HUDEP-2 (cell line): ENCODE data around the gene IQSEC1.

Experiments used
- DNase-seq, 76 experiments: peaks; one replicate each; lab custom pipeline; 2025; ENCODE audit not compliant: unreplicated experiment in 76 of 76; lab: John Stamatoyannopoulos, UW

Gene IQSEC1

DNA sequence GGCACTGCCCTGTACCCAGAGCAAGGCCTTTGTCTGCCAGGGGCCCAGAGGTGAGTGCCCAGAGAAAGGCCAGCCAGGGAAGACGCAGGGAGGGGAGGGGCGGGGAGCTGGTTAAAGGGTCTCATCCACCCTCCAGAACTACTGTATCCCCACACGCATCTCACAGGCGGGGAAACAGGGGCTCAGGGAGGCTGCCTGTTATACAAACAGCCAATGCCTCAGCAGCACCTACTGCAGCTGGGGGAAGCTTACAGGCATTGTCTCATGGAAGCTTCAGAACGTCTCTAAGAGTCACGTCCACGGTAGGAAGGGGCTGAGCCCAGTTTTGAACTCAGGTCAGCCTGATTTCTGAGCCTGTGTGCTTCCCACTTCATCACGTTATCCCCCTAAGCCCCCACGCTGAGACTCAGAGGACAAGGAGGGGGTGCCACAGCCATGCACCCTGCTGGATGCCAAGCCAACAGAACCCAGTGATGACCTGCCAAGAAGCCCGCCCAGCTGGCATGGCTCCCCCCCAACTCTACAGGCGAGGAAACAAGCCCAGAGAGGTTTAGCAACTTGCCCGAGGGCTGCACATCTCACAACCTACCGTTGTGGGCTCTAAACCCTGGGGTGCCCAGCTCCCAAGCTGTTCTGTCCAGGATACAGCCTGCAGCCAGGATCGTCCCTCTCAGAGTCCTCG lies 54.5 kb downstream of the IQSEC1 start:
- DNase-seq = peak in 2 of 76 experiments; percentile 54 to 68

DNA sequence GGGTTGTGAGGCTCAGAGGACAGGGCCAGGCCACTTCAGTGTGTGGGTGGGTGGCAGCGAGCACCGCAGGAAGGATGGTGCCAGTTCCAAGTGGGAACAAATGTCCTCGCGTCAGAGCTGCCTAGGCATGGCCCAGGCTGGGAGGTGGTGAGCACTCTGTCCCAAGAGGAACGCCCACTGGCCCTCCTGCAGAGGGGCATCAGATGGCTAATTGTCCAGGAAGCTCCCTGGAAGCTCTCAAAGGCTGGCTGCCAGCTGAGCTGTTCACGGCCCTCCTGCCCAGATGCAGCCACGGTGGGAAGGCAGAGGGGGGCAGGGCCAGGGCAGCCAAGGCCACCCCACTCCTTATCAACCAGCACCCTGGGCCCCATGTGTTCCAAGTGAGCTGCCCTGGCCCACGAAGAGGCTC lies 55.2 kb downstream of the IQSEC1 start:
- DNase-seq = peak in 68 of 76 experiments; percentile 12 to 83 (median 64)

DNA sequence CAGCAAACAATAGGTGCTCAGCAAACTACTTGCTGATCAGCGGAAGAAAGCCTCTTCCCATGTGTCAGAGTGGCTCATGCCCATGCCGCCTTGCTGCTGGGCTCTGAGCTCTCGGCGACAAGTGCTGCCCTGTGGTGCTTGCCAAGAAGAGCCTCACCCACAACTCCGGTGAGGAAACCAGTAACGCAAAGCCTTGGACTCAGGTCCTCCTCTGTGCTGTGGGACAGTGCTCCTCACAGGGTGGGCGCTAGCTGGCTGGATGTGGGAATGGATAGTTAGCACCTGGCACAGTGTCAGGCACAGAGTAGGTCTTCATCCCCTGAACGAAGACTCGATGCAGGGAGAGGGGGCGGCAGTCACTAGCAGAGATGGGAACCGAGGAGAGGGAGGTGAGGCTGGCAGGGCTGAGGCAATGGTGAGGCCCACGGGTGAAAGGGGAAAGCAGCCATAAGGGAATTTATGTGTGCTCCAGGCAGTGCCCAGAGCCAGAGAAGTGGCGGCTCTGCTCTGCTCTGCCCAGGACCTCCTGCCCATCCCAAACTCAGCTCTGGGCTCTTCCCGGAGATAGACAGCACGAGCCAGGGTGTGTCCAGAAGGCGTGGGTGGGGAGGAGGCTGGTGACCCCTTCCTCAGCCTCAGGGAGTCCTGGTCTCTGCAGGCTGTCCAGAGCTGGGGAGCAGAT lies 55.7 kb downstream of the IQSEC1 start:
- peak in 10 of 76 experiments; percentile 13 to 53 (median 28) for DNase-seq

DNA sequence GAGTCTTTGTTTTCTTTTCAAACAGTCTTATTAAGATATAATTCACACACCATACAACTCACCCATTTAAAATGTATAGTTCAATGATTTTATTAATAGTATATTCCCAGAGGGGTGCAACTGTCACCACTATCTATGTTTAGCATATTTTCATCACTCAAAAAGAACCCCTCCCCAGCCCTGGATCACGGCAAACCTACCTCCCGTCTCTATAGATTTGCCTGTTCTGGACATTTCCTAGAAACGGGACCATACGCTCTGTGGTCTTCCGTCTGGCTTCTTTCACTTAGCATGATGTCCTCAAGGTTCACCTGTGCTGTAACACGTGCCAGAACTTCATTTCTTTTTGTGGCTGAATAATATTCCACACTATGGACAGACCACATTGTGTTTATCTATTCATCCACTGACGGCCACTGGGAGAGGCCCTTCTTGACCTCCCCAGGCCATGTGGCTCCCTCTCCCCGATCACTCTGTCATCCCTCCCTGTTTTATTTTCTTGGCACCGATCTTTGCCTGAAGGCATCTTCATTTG lies 56.4 kb downstream of the IQSEC1 start:
- DNase-seq = peak in 21 of 76 experiments; percentile 6 to 63 (median 31)

DNA sequence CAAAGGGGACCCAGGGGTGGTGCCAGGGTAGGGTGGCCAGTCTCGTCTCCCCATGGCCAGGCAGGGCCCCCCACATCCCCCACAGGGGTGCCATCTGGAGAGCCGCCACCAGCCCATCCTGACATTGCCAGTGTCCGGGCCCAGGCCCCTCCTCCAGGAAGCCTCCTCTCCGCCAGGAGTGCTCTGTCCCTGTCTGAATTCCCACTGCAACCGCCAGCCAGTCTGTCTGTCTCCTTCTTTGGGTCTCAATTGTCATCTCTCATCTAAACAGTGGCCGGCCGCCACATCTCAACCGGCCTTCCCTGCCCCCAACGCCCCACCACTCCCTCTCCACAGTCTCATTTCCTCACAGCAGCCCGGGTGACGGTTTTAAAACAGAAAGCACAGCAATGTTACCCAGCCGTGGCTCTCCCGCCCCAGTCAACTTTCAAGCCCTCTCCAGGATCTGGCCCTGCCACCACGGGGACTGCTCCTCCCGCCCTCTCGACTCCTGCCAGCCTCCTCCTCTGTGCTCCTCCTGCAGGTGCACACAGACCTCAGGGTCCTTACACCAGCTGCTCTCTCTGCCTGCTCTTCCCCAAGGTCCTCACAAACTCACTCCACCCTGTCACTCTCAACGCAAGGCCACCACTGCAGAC lies 57.0 kb downstream of the IQSEC1 start:
- peak in 60 of 76 experiments; percentile 10 to 75 (median 48) for DNase-seq

DNA sequence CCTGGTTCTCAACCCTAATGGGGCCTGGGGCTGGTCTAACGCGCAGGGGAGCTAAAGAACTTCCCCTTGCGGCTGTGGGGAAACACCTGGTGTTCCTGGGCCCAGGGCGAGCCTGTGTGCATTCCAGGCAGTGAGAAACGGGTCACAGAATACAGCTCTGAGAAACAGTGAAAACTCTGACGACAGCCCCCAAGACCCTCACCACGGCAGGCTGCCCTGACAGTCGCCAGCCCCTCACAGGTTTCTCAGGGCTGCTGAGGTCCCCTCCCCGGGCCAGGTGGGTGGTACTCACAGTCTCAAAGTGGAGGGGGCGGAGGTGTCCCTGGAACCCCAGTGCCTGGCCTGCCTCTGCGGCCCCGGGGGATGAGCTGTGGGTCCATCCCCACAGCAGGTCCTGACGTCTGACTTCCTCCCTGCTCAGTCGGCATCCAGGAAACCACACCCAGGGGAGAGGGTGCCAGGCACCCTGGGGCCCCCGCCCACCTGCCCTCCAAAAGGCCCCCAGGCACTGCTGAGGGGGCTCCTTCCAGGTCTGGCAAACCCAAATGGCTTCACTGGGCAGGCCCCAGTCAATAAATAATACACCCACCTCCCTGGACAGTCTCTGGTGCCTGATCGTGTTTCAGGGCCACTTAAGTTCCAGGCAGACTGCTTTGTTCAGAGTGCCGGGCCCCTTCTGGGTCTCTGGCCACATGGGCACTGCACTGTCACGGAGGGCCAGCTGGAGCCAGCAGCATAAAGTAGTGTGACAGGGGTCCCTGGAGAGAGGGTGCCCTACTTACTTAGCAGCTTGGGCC lies 57.7 kb downstream of the IQSEC1 start:
- peak in 20 of 76 experiments; percentile 16 to 69 (median 44) for DNase-seq

DNA sequence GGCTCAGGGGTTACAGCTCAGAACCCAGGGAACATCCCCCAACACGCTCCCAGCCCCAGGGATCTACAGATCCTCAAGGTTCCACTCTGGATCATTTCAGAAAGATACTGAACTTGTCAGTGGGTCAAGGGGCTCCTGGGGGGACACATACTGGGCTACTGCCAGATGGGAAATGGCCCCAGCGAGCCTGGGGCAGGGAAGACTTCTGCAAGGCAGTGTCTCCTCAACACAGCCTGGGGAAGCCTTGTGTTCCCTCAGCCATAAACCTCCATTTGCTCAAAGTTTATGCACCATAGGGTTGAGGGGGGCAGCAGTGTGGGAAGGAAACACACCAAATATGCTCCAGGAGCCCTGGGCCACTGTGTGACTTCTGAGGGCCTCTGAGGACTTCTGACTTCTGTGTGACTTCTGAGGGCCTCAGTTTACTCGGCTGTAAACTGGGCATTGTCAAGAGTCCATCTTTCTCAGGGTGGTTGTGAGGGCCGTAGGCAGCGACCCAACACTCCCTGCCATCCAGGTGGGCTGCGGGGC lies 58.4 kb downstream of the IQSEC1 start:
- peak in 4 of 76 experiments; percentile 40 to 59 (median 47) for DNase-seq

DNA sequence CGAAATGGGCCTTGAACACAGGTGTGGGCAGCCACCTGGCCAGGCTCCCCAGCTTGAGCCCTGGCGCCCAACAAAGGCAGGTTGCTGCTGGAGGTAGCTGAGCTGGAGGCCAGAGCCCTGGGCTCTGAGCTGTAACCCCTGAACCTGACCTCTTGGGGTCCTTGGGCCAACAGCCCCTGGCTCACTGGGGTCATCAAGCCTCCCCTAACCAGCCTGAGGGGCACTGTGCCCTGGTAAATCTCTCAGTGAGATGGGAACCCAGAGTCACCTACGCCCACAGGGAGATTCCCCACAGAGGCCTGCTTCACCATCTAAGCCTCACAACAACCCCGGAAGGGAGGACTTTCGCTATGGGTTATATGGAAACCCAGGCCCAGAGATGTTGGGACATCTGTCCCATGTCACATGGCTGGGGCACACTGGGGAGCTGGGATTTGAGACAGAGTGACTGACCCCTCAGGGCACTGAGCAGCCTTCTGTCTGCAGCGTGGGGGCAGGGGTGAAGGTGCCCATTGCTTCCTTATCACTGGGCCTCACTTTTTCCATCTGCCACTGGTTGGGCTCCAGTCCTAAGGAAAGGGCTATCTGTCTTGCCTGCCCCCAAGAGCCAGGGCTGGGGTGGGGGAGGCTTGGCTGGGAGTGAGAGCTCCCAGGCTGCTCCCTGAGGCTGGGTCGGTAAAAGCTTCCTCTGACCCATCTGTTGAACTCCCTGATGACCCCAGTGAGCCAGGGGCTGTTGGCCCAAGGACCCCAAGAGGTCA lies 59.1 kb downstream of the IQSEC1 start:
- DNase-seq = peak in 51 of 76 experiments; percentile 13 to 78 (median 42)

DNA sequence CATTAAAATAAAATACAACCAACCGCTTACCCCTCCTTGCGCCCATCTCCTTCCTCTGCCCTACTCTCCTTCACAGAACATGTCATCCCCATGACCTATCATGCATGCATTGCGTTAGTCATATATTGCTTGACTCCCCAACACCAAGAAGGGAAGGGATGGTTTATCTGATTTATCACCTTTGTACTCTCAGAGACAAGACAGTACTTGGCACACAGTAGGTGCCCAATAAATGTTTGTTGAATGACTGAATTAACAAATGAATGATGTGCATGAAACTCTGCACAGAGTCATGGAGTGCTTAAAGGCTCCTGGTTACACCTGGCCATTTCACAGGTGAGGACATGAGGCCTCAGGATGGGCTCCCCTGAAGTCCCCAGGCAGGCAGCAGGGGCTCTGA lies 59.7 kb downstream of the IQSEC1 start:
- peak in 1 of 76 experiments; percentile 28 for DNase-seq

DNA sequence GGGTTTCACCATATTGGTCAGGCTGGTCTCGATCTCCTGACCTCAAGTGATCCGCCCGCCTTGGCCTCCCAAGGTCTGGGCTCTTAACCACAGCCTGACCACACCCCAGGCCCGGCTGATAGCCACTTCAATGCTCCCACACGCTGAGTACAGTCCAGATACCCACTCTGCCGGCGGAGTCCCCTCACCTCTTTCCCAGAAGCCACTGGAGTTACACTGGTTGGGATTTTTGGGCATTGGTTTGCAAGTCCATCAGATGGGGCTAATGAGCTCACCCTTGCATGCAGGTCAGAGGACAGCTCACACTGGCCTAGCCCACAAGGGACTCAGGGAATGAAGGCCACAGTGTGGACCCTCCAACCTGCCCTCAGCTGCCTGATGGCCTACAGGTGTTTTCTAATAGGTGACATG lies 60.1 kb downstream of the IQSEC1 start:
- DNase-seq = peak in 39 of 76 experiments; percentile 12 to 70 (median 37)

DNA sequence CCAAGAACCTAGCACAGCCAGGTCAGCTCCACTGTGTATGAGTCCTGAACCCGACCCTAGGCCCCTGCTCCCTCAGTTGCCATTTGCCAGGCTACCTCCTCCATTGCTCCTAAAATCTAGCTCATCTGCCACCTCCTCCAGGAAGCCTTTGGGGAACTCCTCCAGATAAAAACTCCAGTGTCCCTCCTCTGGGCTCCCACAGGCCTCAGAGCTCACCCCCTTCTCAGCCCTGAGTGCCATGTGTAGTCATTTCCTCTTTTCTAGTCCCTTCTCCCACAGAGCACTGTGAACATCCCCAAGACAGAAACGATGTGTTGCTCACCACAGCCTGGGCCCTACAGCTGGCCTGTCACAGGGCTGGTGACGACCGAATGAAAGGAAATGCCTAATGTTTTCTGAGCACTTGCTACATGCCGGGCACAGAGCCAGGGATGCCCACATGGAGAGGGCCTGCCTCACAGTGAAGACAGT lies 61.0 kb downstream of the IQSEC1 start:
- DNase-seq = peak in 57 of 76 experiments; percentile 9 to 69 (median 48)

DNA sequence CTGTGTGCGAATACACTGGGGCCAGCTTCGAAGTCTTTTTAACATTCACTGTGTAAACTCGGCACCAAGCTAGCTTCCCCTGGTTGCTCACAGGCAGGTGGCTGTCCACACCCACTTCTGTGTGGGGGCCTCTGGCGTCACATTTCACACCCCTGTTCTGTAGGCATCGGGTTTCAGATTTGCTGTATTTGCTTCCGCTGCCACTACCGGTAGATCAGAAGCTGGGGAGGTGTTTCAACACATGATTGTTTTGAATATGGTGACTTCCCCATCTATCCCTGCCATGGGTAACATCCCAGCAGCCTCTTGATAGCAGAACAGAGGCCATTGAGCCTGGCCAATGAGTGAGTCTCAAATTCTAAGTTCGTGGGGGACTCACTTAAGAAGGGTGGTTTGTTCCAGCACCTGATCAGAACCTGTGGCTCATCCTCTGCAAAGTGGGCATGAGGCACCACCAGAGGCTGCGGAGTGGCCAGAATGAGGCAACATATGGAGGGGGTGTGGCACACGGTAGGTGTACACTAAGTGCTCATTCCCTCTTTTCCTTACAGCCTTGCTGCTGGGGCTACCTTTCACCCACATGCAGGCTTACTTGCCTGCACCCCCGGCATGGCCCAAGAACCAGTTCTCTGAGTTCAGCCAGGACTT lies 61.5 kb downstream of the IQSEC1 start:
- DNase-seq = peak in 1 of 76 experiments; percentile 34

DNA sequence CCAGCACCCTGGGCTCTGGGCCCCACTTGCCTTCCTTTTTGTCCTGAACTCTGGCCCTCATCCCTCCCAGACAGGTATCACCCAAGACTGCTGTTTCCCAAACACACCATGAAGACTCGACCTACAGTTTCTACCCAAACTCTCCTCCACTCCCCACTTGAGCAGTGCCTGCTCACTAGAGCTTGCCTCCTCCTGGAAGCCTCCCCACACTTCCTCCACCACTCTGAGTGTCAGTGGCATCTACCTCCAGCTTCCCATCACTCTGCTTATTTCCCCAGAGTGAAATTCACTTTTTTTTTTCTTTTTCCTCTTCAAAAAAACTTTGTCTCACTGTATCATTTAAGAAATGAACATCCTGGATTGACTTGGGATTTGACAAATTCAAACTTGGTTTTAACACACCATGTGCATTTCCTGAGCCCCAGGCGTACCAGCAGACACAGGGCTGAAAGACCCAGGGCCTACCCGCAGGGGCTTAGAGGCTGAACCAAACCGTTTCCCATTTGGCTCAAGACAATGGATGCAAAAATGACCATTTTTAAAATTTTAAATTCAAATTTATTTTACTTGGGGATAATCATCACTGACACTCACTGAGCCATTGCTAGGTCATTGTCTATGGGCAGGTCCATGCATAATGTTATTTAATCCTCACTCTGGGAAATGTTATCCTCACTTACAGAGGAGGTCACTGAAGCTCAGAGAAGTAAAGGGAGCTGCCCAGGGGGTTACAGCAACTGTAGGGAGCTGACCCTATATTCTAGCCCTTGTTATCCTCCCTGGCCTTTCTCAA lies 62.3 kb downstream of the IQSEC1 start:
- DNase-seq = no peak

DNA sequence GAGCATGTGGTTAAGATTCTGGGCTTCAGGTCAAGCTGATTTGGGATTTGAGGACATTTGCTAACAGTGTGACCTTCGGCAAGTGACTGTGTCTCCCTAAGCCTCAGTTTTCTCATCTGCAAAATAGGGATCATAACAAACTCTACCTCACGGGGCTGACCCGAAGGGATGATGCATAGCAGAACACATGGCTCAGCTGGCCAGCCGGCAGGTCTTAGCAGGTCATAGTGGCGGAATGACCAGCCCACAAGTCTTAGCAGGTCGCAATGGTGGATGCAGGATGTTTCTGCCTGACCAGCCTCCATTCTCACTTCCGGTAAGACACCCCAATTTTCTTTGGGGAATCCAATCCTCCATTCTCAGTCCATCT lies 63.3 kb downstream of the IQSEC1 start:
- no peak for DNase-seq

DNA sequence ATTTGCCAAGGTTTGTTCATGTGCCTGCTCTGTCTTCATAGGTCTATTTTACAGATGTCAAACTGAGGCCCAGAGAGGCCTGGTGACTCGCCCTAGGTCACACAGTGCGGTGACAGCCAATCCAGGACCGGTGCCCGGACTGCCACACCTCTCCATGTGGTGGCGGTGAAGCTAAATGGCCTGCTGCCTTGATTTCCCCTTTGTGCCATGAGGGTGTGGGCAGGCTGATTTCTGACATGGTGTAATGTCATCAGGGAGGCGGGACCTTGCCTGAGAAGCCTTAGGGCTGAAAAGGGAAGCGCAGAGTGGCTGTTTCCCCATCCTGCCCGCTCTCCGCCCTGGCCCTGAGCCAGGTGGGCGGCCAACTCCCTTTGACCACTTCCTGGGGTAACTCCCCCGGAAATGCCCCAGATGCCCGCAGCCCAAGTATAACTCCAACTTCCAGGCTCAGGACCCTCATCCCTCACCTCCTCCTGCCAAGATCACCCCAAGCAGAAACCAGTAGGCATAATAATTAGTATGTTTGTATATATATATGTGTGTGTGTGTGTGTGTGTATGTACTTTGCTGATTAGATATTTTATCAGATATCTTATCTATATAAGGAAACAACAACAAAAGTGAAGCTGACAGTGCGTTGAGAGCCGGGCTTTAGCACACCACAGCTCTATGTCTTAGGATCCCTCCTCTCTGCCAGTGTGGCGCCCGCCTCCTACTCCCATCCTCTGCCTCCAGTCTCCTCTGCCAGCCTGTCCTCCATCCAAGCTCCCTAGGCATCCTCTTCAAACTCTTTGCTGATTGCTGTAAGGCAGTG lies 63.9 kb downstream of the IQSEC1 start:
- DNase-seq = peak in 73 of 76 experiments; percentile 17 to 93 (median 79)

DNA sequence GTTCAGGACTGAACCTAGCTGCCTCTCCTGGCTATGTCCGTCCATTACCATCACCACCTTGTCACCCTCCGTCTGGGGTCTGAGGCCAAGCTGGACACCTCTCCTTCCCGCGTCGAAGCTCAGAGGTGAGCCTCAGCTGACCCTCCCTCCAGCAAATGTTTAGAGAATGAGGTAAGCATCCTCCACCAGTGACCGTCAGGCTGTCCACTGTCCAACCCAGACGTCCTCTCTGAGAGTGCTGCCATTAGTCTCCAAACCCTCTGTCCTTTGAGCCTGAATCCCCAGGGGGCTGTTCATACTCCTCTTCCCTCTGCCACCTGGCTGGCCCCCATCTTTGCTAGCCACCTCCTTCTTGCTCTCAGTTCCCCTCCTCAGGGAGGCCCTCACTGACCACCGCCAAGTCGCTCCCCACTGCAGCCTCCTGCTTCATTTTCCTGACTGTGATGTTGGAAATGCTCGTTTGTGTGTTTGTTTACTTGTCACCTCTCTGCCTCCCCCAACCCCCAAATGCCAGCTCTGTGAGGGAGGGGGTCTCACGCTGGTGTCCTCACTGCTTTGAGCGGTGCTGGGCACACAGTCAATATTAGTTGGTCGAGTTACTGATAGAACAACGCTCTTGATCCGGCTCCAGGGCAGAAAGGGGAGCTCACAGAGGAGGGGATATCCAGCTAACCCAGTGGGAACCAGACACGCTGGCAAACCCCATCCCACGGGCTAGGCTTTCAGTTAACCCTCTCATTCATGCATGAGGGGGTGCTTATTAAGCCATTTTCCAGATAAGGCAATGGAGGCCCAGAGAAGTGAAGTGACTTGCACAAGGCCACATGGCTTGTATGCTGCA lies 64.9 kb downstream of the IQSEC1 start:
- no peak for DNase-seq
